GM19351 (cell line): Measurements from ENCODE around the gene NWD2.
"Not testable (repeated sequence)": the region's sequence is repeated elsewhere in the genome, so short reads cannot be mapped to it uniquely, and the experiment has no call there.

Experiments used
- ATAC-seq: cut with Tn5 transposase; IDR thresholded peaks from one replicate; pipeline ENCODE4 v1.9.1; 2021; ENCODE audit warnings: mild to moderate bottlenecking, moderate library complexity; ENCODE audit not compliant: unreplicated experiment

Gene NWD2, protein sequence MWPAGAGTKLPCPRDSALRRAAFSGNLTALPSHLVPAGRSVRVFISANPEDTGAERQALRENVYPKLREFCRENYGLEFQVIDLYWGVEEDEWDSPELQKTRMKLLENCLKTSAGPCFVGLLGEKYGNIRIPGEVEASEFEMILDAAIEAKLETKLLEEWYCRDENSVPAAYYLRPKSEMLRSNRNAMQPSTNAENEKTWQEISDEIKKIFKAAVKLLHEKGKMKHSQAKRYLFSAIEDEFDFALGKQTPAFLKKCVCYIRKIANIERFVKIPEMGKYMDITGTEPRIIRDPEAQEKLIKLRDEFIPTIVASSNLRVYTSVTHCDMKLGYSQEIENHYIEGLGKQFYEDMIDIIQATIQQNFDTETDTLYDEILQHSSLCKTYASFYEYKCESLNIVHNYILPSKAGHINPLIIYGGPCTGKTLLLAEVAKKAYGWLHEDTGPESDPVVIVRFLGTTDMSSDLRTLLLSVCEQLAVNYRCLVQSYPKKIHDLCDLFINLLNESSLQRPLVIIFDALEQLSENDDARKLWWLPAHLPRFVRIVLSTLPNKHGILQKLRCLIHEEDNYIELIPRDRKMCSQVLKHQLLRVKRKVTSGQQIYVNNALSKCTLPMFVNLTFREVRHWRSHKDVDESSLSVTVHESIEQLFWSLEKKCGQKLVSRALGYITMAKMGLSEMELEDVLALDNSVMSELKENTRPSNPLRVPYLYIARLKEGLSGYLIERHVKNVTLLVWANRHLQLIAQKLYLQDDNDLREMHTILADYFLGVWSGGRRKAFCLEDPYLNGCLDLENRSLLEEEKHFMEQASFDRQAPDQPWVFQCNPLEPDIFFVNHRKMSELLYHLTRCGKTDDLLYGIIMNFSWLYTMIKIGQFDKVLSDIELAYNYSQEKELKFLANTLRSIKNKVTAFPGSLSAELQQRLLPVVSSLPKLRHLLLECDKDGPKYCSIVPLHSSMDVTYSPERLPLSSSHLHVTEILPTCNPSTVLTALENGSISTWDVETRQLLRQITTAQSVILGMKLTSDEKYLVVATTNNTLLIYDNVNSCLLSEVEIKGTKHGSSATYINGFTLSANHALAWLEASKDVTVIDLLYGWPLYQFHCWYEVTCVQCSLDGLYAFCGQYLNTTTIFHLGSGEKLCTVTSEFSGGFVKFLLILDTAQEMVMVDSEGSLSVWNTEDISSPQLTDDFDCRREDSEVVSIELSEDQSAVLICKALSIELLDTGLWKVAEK (N-terminal part only)

DNA sequence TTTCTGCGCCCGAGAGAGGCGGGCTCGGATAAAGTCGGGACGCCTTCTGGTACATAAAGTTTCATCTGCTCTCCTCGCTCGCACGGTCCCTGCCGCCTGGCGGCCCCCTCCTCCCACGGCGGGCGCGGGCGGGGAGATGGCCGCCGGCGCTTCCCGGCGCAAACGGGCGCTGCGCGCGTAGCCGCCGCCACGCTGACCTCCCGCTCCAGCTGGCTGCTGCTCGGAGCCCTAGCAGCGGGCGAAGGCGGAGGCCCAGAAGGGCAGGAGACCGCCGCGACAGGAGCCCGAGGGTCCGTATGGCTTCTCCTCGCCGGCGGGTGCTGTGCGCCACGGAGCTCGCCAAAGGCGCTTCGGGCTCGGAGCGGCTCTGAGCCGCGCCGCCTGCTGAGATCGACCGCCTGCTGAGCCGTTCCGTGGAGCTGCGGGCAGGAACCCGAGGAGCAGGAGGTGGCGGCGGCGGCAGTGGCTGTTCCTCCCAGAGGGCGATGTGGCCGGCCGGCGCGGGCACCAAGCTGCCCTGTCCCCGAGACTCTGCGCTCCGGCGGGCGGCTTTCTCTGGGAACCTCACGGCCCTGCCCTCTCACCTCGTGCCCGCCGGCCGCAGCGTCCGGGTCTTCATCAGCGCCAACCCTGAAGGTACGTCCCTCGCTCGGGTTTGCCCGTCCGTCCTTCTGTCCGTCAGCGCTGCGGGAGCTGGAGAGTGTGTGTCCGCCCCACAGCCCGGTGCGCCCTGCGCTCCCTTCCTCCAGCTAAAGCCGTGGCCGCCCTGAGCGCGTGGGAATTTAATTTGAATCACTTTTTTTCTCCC is at the start of gene NWD2:
Gene NWD2 (plus strand): TSS at position 161 of the 808 bp plus-strand sequence. CDS start 325 bp downstream, at position 486.
- no peak for ATAC-seq

DNA sequence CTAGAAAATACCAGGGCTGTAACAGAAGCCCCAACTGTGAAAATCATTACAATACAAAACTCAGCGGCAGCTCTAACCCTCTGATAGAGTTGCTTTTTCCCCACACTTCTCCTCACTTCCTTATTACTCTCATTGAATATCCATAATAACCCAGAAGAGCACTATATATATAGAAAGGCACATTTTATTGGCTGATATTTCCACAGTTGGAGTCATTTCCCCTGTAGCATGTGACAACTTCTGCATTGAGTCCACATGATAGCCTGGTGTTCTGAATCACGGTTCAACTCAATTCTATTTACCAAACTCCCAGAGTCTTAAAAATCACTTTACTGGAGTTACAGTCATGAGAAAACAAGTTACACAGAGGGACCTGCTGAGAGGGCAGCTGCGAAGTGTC is 46.6 kb upstream of the NWD2 start:
- ATAC-seq = no peak

DNA sequence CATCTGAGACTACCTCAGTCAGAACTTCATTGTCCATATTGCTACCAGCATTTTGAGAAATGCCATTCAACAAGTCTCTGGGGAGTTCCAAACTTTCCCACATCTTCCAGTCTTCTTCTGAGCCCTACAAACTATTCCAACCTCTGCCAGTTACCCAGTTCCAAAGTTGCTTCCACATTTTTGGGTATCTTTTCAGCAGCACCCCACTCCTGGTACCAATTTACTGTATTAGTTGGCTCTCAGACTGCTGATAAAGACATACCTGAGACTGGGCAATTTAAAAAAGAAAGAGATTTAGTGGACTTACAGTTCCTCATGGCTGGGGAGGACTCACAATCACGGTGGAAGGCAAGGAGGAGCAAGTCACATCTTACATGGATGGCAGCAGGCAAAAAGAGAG is 39.8 kb upstream of the NWD2 start:
- ATAC-seq = not testable (repeated sequence)

DNA sequence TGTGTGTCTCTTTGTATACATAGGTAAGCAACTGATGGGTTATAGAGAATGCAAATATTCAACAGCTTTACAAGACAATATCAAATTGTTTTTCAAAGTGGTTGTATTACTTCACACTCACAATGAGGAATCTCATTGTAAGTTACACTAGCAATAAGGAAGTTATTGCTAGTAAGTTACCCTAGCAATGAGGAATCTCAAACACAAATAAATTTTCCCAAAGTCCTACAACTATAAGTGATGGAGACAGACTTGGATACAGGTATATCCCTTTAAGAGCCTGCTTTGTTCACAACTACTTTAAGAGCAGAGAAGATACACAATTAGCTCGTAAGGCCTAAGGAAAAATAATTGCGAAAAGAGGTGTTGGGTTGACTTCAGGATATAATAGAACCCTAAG is 28.3 kb upstream of the NWD2 start:
- no peak for ATAC-seq

DNA sequence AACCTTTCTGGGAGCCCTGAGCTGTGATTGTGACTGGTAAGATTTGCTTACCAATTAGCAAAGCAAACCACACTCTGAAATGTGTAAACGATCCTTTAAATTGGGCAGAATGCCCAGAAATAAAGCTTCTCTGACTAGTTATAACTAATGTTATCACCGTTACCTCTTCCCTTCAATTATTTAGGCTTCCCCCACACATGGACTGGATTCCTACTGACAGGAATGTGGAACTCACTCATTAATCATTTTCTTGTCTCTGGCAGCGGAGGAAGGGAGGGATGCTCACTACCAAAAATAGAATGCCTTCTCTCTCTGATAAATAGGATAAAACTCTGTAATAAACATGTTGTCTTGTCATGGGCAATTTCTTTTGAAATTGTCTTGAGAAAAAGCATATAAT is 25.3 kb upstream of the NWD2 start:
- ATAC-seq = no peak

DNA sequence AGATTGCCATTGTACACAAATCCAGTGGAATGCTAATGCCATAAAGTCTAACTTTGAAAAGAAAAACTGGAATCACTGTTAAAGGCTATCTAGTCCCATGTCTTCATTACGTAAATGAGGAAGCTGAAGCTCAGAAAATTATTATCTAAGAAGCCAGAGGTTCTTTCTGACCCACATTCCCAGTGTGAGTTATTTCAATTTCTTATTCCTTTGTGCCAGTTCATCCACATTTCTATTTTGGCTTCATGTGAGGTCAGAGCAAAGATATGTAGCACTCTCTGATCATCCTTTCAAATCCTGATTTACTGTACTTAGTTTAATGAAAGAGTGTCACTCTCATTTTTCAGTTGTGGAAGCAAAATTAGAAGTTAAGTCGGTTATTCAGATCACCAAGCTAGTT is 24.6 kb upstream of the NWD2 start:
- no peak for ATAC-seq

DNA sequence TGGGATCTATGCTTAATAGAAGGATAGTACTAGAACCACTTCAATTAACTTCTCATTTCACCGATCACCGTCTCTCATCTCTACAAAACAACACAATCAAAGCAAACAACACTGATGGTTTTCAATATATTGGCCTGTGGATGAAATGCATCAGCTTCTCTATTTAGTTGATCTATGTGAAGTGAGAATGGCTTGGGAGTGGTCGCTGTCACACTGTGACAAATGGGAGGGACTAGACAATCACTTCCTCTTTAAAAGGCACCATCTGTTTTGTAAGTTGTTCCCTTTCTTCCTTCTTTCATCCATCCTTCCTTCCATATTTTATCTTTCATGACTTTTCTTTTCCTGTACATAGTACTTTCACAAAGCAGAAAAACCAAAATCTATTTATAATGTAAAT is 23.9 kb upstream of the NWD2 start:
- ATAC-seq = no peak

DNA sequence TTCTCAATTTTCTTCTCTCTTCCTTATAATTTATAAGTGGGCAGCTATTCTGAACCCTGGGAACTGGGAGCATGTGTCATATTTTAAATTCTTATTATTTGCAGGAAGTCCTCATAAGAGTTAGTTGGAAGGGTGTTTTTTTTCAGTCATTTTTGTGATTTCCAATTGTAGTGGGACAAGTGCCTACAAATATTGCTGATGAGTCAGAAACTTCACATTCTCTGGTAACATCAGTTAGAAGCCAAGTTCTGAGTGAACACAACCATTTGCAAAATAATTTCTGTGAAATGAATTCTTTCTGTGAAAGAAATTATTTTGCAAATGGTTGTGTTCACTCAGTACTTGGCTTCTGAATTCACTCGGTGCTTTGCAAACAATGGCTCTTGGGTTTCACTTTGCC is 20.8 kb upstream of the NWD2 start:
- ATAC-seq = no peak

DNA sequence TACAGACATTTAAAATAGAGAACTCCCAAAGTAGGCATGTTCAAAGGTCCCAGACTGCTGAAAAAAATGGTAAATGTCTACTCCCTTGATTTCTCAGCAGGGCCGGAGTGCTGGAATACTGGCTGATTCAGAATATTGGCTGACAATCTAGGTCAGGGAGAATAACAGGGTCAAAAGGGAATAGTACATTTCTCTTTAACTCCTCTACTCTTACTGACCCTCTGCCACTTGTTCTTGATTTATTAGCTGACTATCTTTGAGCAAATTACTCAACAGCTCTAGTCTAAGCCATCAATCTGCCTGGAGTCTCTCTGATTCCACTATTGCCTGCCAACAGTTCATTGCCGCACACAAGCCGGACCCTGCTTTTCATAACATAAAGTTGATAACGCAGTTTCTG is 19.7 kb upstream of the NWD2 start:
- no peak for ATAC-seq

DNA sequence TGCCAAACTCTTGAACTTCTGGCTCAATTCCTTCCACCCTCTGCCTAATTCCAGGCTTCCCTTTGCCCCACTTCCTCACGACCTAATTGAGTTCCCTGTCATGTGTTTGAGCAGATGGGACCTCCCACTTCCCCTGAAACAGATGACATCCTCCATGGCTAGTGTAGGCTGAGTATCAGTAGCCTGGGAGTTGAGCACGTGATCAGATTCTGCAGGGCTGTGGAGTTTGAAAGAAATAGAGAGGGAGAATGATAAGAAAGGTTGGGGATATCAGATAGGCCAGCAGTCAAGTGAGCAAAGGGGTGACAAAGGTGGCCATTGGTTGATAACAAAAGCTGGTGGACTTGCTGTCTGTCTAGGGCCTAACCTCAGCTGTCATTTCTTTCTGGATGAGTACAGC is 18.8 kb upstream of the NWD2 start:
- no peak for ATAC-seq

DNA sequence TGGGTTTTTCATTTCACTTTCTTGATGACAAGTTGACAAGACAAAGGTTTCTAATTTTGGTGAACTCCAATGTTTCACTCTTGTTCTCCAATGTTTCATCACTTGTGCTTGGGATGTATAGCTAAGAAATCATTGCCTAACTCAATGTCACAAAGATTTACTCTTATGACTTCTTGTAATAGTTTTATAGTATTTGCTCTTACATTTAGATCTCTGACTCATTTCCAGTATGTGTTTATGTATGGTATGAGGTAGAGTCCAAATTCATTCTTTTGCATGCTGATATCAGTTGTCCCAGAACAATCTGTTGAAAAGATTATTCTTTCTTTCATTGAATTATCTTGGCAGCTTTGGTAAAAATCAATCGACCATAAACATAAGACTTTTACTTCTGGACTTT is 12.2 kb upstream of the NWD2 start:
- ATAC-seq = no peak

DNA sequence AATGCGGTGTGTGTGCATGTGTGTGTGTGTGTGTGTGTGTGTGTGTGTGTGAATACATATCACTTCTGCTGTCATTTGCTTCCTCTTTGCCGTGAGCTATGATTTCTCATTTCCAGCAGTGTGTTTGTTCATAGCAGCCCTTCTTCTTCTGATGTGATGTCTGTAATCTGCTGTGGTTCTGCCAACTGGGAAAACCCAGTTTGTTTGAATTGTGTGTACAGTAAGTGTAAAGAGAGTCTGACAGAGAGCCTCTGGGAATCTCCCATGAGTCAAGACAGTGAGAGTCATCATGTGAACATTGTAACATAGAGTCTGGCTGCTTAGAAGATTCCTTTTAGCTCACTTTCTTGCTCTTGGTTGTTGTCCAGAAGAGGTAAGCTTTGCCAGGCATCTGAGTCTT is 8.4 kb upstream of the NWD2 start:
- ATAC-seq = no peak

DNA sequence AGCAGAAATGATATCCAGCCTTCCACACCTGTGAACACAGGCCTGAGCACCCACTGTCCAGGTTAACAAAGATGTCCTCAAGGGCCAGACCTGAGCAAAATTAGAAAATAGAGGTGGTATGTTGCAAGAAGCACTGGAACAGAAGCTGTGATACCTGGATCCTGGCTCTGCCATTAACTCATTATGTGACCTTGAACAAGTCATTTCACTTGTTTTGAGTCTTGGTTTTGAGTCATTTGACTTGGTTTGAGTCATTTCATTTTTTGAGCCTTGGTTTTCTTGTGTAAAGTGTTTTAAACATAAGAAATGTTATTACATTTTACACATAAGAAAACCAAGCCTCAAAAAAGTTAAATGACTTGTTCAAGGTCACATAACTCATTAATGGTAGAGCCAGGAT is 2.9 kb upstream of the NWD2 start:
- ATAC-seq = peak; percentile 61

DNA sequence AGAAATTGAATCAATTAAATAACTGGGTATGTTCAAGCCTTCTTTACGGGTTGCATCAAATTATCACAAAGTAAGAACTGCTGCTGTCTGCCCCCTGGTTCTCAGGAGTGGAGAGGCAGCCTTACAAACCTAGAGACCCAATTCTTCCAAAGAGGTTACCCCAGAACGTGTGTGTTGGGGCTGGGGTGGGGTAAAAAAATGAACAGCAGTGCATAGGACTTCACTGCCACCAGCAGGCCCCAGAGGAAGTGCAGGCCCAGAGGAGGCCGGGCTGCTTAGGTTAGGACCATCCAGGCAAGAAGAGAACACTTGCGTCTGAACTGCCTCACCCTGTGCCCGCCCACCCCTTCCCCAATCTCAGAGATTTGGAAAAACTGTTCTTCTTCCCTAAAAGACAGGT is 1.5 kb upstream of the NWD2 start:
- ATAC-seq = no peak

DNA sequence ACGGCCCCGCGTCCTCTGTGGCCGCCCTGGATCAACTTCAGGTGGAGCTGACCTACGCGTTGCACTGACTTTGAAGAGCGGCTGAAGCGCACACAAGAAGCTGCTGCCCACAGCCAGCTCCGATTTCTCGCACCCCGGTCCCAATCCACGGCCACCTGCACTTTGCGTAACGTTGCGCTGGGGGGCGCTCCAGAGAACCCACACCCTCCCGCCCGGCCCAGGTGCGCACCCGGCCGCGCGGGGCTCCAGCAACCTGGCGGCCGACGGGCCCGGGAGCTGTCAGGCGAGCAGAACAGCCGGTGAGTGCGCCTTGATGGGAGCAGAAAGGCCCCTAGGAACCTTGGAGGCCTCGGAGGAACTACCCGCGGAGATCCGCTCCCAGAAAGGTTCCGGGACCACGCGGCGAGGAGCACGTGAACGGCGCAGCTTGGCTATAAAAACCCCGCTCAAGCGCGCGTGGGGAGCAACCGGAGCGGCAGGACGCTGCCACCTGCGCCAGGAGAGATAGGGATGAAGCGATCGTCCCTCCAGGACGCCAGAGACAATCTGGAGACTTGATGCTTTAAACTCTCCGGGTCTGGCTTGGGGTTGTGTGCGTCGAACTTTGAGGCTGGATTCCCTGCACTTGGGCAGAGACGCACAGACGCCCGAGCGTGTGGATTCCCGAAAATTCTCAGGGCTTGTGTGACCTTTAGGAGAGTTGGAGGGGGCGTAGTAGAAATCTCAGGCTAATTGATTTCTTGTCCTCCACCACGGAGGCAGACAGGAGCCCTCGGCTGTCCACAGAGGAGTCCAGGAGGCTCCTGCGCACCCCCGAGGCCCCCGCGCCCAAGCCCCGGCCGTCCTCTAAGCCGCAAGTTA is 591 bp upstream of the NWD2 start:
- ATAC-seq = no peak

DNA sequence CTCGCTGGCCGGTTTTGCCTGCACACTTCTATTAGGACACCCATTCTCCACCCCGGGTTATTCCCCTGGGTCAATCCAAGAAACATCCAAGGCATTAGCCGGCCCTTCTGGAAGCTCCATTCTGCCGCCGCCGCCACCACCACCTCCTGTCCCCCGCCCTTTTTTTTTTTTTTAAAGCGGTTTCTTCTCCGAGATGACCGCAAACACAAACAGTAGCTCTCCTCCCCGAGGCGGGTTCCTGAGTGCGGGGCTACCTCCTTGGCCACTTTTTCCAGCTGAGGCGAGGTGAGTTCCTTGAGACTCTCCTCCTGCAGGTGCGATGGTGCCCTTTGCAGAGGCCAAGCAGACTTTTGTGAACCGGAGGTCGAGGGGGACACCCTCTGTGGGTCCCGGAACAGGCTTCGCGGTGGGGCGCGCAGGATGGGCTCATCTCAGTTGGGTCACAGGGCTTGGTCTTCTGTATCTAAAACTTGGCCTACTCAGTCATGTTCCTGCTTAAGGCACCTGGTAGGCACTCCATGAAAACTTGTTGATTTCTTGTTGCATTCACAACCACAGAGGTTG is 930 bp downstream of the NWD2 start:
- no peak for ATAC-seq

DNA sequence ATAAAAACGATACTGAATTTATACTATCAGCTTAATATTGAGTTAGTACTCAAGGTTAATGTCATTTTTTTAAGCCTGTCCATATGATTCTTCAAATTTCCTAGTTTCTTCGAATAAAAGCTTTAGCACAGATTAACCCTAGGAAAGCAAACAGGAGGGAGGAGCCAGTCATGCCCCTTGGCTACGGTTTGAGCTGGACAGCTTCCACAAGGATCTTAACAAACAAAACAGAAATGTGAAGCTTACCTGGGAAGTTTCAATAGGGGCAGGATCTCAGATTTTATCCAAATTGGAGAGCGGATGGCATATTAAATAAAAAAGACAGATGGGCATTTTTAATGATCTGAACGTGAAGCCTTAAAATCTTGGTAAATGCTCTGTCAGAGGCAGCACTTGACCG is 2.3 kb downstream of the NWD2 start:
- ATAC-seq = no peak

DNA sequence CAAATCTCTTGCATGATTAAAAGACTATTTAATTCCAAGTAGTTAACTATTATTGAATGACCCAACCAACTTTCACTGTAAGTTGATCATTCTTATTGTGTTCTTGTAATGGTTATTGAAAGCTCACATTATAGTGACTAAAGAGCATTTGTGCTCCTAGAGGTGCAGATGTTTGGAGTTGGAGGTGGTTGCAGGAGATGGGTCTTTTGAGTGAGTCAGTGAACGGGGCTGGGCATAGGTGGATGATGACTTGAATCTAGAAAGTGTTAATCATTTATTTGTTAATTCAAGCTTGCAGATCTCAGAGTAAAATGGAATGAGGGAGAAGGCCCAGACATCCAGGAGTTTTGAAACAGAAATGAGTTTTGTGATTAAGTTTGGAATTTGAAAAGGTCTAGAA is 13.7 kb downstream of the NWD2 start:
- no peak for ATAC-seq

DNA sequence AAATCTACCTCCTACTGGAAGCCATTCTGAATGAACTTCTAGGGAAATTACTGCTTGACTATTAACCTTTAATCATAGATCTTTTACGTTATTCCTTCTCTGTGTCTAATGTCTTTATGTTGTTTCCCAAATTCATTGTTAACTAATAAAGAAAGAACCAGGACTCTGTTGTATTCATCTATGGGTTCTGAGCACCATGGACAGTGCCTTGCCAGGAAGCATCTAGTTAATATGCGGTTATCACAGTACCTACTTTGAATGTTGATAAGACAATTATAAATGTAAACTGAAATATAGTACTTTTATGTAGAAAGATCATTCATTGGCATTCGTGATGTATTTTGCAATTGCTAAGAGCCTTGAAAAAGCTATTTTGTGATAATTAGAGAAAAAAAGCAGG is 23.8 kb downstream of the NWD2 start:
- no peak for ATAC-seq
